Transverse colon (tissue), 4 donors: ENCODE measurements around the gene MPL. TPM values are rescaled to one million over a fixed set of nuclear protein-coding genes. Genes with fewer than 3 reads are reported as not detected.

Source experiments
- DNase-seq: peaks from one replicate; pipeline ENCODE4 v3.0.0-alpha.2; 2019
- H3K27ac ChIP-seq, 4 donors: fragments of 200-600 bp; sonication (generic); 2 replicates each; pipeline ENCODE4 v1.5.1; 2016 to 2018; ENCODE audit warnings: inconsistent platforms in 4 of 4
- H3K27me3 ChIP-seq: fragments of 200-600 bp; sonication (generic); 2 replicates; pipeline ENCODE4 v1.5.1; 2017; ENCODE audit warnings: inconsistent platforms
- H3K36me3 ChIP-seq, 4 donors: fragments of 200-600 bp; sonication (generic); 2 replicates each; pipeline ENCODE4 v1.5.1; 2017 to 2019; ENCODE audit warnings: inconsistent platforms in 4 of 4
- H3K4me1 ChIP-seq, 4 donors: fragments of 200-600 bp; sonication (generic); 2 replicates each; pipeline ENCODE4 v1.5.1; 2017 to 2020; ENCODE audit warnings: inconsistent platforms in 4 of 4
- H3K4me3 ChIP-seq, 4 donors: fragments of 200-600 bp; sonication (generic); 1 replicate in 1 of 4; 2 replicates in 3 of 4; pipeline versions ENCODE4 v1.5.1 to v1.6.1; 2017 to 2019; ENCODE audit warnings: inconsistent platforms in 4 of 4
- H3K9me3 ChIP-seq, 2 donors: fragments of 200-600 bp; sonication (generic); 2 replicates each; pipeline ENCODE4 v1.5.1; 2017 to 2019; ENCODE audit warnings: inconsistent platforms in 2 of 2
- CTCF ChIP-seq, 5 experiments: fragments of 200-600 bp in 3 of 5; fragments of 450-650 bp in 2 of 5; sonication (generic) in 3 of 5; IDR thresholded peaks; 1 replicate in 2 of 5; 2 replicates in 3 of 5; pipeline ENCODE4 v1.5.1; 2016 to 2017; ENCODE audit warnings: antibody characterized with exemption in 5 of 5, inconsistent platforms in 3 of 5, mild to moderate bottlenecking in 2 of 5, moderate library complexity in 1 of 5
- EP300 ChIP-seq: sonication (generic); formaldehyde crosslinking; IDR thresholded peaks from one replicate; pipeline ENCODE4 v1.6.1; 2017; ENCODE audit warnings: antibody characterized with exemption, low read depth
- POLR2A ChIP-seq: fragments of 450-650 bp; IDR thresholded peaks from one replicate; pipeline ENCODE4 v1.6.1; 2016; ENCODE audit warnings: antibody characterized with exemption, mild to moderate bottlenecking, moderate library complexity
- POLR2AphosphoS5 ChIP-seq, 3 donors: sonication (generic); formaldehyde crosslinking; IDR thresholded peaks; one replicate each; pipeline ENCODE4 v1.6.1; 2016; ENCODE audit warnings: antibody characterized with exemption in 3 of 3
- WGBS, 2 donors: methylation state at CpG; one replicate each; pipeline ENCODE4 v1.1.5; 2018; ENCODE audit warnings: low coverage in 1 of 2; 5-methylcytosine and 5-hydroxymethylcytosine counted together
- in situ Hi-C, 4 donors: fragments of 200-750 bp; cut with MboI; loops; one replicate each; pipeline versions ENCODE4 v1.15.0 to v1.15.1; 2017; ENCODE audit warnings: low sequenced_read_pairs in 3 of 4, low pct_ligation_motif_present in 1 of 4, low pct_unique_long_range_greater_than_20kb in 1 of 4
- intact Hi-C: fragments of 100-400 bp; cut with DNase I; formaldehyde crosslinking; loops from one replicate; pipeline ENCODE4 v1.15.1; 2023; ENCODE audit warnings: low total_unique reads
- total RNA-seq, 4 donors: library from RNA; depleted of rRNA; stranded (reverse); fragments of >200 nt; gene quantifications; one replicate each; pipeline ENCODE4 v1.1.0, GENCODE V29; 2016

The MPL gene
- total RNA-seq, 4 donors from 2014 or later, result 0.32 TPM; not detected in 3

DNA sequence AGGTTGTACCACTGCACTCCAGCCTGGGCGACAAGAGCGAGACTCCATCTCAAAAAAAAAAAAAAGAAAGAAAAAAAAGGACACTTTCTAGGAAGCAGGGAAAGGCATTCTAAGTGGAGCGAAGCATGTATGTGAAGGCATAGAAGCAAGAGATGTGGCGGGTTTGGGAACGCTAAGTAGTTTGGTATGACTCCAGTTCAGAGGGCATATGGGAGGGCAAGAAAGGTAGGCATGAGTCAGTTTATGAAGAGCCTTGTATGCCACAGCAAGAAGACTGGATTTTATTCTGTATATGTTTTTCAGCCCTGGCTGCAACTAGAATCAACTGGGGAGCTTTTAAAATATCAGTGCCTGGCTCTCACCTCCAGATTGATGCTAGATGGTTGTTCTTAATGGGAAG is 34.6 kb downstream of the MPL start:
- Histone ChIP-seq H3K27ac (no peak overlapping the region), H3K27me3 (no peaks in the 10 kb centered on the region), H3K36me3 (peaks cover 0 to 4% (median 0%) of the 10 kb centered on the region in 4 donors), H3K4me1 (peaks cover 6 to 14% (median 12%) of the 10 kb centered on the region in 4 donors), H3K4me3 (no peak overlapping the region), H3K9me3 (no peaks in the 10 kb centered on the region)
- DNase-seq, result no peak
- WGBS, 2 donors, result 93 to 100% methylated on average over 4 to 5 of the region's 5 CpGs
- in situ Hi-C loops, result no loop called here
- intact Hi-C loops, result no loop called here
- no peak for TF ChIP-seq POLR2A
- TF ChIP-seq CTCF (IDR thresholded peaks at IDR 0.05), result no peak
- no peak for TF ChIP-seq EP300
- TF ChIP-seq POLR2AphosphoS5 (IDR thresholded peaks at IDR 0.05), result no peak

DNA sequence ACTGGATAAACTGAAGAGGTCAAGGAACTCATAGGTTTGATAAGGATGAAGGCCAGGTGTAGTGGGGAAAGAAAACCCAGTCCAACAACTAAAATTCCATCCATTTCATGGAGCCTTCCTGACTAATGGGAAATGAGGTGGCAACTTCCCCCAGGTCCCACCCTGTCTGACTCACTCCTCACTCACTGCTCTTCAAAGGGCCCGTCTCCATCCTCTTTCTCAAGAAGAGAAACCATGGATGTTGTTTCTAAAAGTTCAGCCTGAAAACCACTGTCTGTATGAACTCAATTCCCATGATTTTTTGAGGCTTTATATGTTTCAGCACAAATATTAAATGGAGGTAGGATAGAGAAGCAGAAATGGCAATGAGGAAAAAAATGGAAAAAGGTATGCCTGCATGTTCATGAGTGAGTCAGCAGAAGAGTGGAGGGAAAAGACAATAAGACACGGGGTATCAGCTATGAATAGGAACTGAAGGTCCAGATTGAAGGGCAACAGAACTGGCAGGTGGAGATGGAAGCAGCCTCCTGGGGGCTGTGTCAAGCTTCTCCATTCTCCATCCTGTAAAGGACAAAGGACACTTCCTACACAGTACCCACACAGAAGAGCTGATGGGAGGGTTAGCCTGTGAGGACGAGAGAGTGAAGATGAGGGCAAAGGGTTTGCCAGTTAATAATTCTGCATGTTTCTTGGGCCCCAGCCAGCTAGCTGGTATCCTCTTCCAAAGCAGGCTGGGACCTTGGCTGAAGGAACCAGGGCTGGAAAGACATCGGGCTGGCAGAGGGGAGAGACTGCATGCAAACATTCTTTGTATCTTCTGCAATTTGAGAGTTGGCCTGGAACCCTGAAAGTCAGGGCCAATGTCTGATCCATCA is 35.7 kb downstream of the MPL start:
- in situ Hi-C loops, result no loop called here

GRCh38 chr1:43376723-43377235 is 39.2 kb downstream of the MPL start:
- intact Hi-C loops, result no loop called here
- Histone ChIP-seq H3K36me3 (peaks cover 0 to 4% (median 0%) of the 10 kb centered on the region in 4 donors), H3K9me3 (no peaks in the 10 kb centered on the region), H3K27ac (no peak overlapping the region), H3K4me3 (no peak overlapping the region), H3K4me1 (peaks cover 0 to 5% (median 2%) of the 10 kb centered on the region in 4 donors), H3K27me3 (no peaks in the 10 kb centered on the region)
- DNase-seq, result no peak
- TF ChIP-seq POLR2A, result no peak
- TF ChIP-seq EP300, result no peak
- TF ChIP-seq POLR2AphosphoS5 (IDR thresholded peaks at IDR 0.05), result no peak
- TF ChIP-seq CTCF (IDR thresholded peaks at IDR 0.05), result no peak
- WGBS, 2 donors, result 83 to 85% methylated on average over 7 of the region's 7 CpGs
- in situ Hi-C loops, result no loop called here

More for the DNA sequence above, 35.7 kb downstream of the MPL start:
- Histone ChIP-seq H3K27ac (no peak overlapping the region), H3K27me3 (no peaks in the 10 kb centered on the region), H3K4me3 (no peak overlapping the region), H3K9me3 (no peaks in the 10 kb centered on the region), H3K36me3 (peaks cover 0 to 4% (median 0%) of the 10 kb centered on the region in 4 donors), H3K4me1 (peaks cover 6 to 13% (median 11%) of the 10 kb centered on the region in 4 donors)
- intact Hi-C loops, result no loop called here
- WGBS, 2 donors, result 62 to 69% methylated on average over 3 to 4 of the region's 4 CpGs
- DNase-seq, result no peak
- TF ChIP-seq CTCF (IDR thresholded peaks at IDR 0.05), result no peak
- TF ChIP-seq POLR2A, result no peak
- TF ChIP-seq EP300, result no peak
- TF ChIP-seq POLR2AphosphoS5 (IDR thresholded peaks at IDR 0.05), result no peak

GRCh38 chr1:43377831-43378230 is 40.2 kb downstream of the MPL start:
- H3K4me1 ChIP-seq, result peaks cover 0 to 5% (median 2%) of the 10 kb centered on the region in 4 donors
- no peaks in the 10 kb centered on the region for H3K27me3 ChIP-seq
- TF ChIP-seq POLR2A (no peak), POLR2AphosphoS5 (IDR thresholded peaks at IDR 0.05) (no peak), EP300 (no peak), CTCF (IDR thresholded peaks at IDR 0.05) (no peak)
- intact Hi-C loops (no loop called here), in situ Hi-C loops (no loop called here)
- peaks cover 0 to 4% (median 1%) of the 10 kb centered on the region in 4 donors for H3K36me3 ChIP-seq
- no peak overlapping the region for H3K4me3 ChIP-seq
- no peaks in the 10 kb centered on the region for H3K9me3 ChIP-seq
- 96 to 100% methylated on average over 1 of the region's 1 CpG for WGBS, 2 donors
- H3K27ac ChIP-seq, result no peak overlapping the region
- no peak for DNase-seq
